HepG2 (cell line): ENCODE results near the gene ESYT1. TPM values are rescaled to one million over a fixed set of nuclear protein-coding genes. Genes with fewer than 3 reads are reported as not detected.
A peak's percentile ranks its signal among the peaks of the same experiment; 100 is the strongest.

Source experiments
- ARID4A ChIP-seq: sonication (generic); formaldehyde crosslinking; IDR thresholded peaks from 2 replicates; pipeline ENCODE4 v1.5.0; 2020; ENCODE audit warnings: mild to moderate bottlenecking, missing genetic modification reagents, borderline replicate concordance
- ARNT ChIP-seq: fragments of 450-650 bp; IDR thresholded peaks from 2 replicates; pipeline ENCODE4 v1.6.1; 2017
- CCDC6 ChIP-seq: sonication (generic); formaldehyde crosslinking; IDR thresholded peaks from 2 replicates; pipeline ENCODE4 v1.8.1; 2022; ENCODE audit warnings: mild to moderate bottlenecking, missing genetic modification reagents, moderate library complexity
- CHD4 ChIP-seq: fragments of 200-600 bp; sonication (generic); IDR thresholded peaks from 2 replicates; pipeline ENCODE4 v1.7.0; 2017; ENCODE audit warnings: mild to moderate bottlenecking, low read length, borderline replicate concordance
- DBP ChIP-seq: sonication (generic); formaldehyde crosslinking; IDR thresholded peaks from 2 replicates; pipeline ENCODE4 v1.4.0; 2020; ENCODE audit warnings: missing genetic modification reagents; ENCODE audit errors: not compliant biosample characterization
- DRAP1 ChIP-seq: IDR thresholded peaks from 2 replicates; pipeline ENCODE4 v1.6.1; 2016; ENCODE audit warnings: missing genetic modification reagents, missing compliant biosample characterization
- E2F5 ChIP-seq: sonication (generic); formaldehyde crosslinking; conservative IDR thresholded peaks from 2 replicates; pipeline ENCODE4 v1.4.0; 2020; ENCODE audit warnings: missing genetic modification reagents
- JARID2 ChIP-seq: sonication (generic); formaldehyde crosslinking; IDR thresholded peaks from 2 replicates; pipeline ENCODE4 v1.8.1; 2023; ENCODE audit warnings: missing genetic modification reagents, inconsistent platforms; ENCODE audit not compliant: insufficient replicate concordance
- MTA1 ChIP-seq: sonication (generic); formaldehyde crosslinking; IDR thresholded peaks from 2 replicates; pipeline ENCODE4 v1.4.0; 2020; ENCODE audit warnings: missing genetic modification reagents, mild to moderate bottlenecking, borderline replicate concordance
- SRSF9 ChIP-seq: fragments of 200-400 bp; formaldehyde crosslinking; IDR thresholded peaks from 2 replicates; pipeline ENCODE4 v1.6.1; 2018; ENCODE audit warnings: borderline replicate concordance, mild to moderate bottlenecking, low read depth, low read length; ENCODE audit not compliant: insufficient read depth, poor library complexity, severe bottlenecking
- SYNCRIP ChIP-seq: fragments of 200-400 bp; formaldehyde crosslinking; IDR thresholded peaks from 2 replicates; pipeline ENCODE4 v1.6.1; 2018; ENCODE audit warnings: mild to moderate bottlenecking, low read depth, low read length; ENCODE audit not compliant: insufficient read depth
- TEAD2 ChIP-seq: sonication (generic); formaldehyde crosslinking; IDR thresholded peaks from 2 replicates; pipeline ENCODE4 v1.9.0; 2021; ENCODE audit warnings: missing genetic modification reagents
- U2AF2 ChIP-seq: fragments of 200-400 bp; formaldehyde crosslinking; IDR thresholded peaks from 2 replicates; pipeline ENCODE4 v1.6.1; 2017; ENCODE audit warnings: low read depth, mild to moderate bottlenecking, low read length
- ZNF44 ChIP-seq: sonication (generic); formaldehyde crosslinking; IDR thresholded peaks from 2 replicates; pipeline ENCODE4 v1.5.1; 2020; ENCODE audit warnings: mild to moderate bottlenecking, missing genetic modification reagents
- ZNF512B ChIP-seq: sonication (generic); formaldehyde crosslinking; IDR thresholded peaks from 2 replicates; pipeline ENCODE4 v1.5.1; 2020; ENCODE audit warnings: missing genetic modification reagents, mild to moderate bottlenecking, borderline replicate concordance
- ZNF563 ChIP-seq: sonication (generic); formaldehyde crosslinking; IDR thresholded peaks from 2 replicates; pipeline ENCODE4 v1.8.0; 2022; ENCODE audit warnings: mild to moderate bottlenecking, moderate library complexity, missing genetic modification reagents
- ZNF784 ChIP-seq: sonication (generic); formaldehyde crosslinking; IDR thresholded peaks from 2 replicates; pipeline ENCODE4 v1.5.1; 2020; ENCODE audit warnings: missing genetic modification reagents, mild to moderate bottlenecking, borderline replicate concordance
- polyA plus RNA-seq, 8 experiments: library from polyadenylated mRNA; depleted of rRNA in 3 of 8; stranded (reverse) in 7 of 8; unstranded in 1 of 8; fragments of >200 nt; fragmentation: Illumina TruSeq in 4 of 8; extraction: Trizol in 4 of 8; gene quantifications; 2 replicates each; pipeline versions ENCODE4 v1.2.1 to v1.2.3, GENCODE V29; 2011 to 2016; ENCODE audit warnings: low read depth in 4 of 8, missing spikeins in 1 of 8, mixed read lengths in 1 of 8; ENCODE audit not compliant: insufficient read depth in 1 of 8
- total RNA-seq, 5 experiments: library from RNA; depleted of rRNA; stranded (reverse); fragments of >200 nt; fragmentation: Illumina TruSeq; extraction: Trizol; gene quantifications; 2 replicates each; pipeline ENCODE4 v1.2.3, GENCODE V29; 2016; ENCODE audit warnings: low read depth in 1 of 5

Gene ESYT1
- total and polyA plus RNA-seq, 2 of the 13 experiments (the other 11 are each of a cell fraction or from before 2014, with no cell fraction given): 66.9 to 71.0 TPM

GRCh38 chr12:56189918-56190694 is 62.0 kb downstream of the ESYT1 start (continued):
- TF ChIP-seq ARID4A (CRISPR knock-in tag) (peak; percentile 75; the same call in 1 of the 2 replicates), E2F5 (CRISPR knock-in tag) (no peak), ZNF512B (CRISPR knock-in tag) (no peak), ZNF563 (CRISPR knock-in tag) (no peak; the same call in 1 of the 2 replicates), DRAP1 (CRISPR knock-in tag) (peak; percentile 55), ZNF44 (CRISPR knock-in tag) (no peak), ARNT (no peak), SYNCRIP (no peak), CCDC6 (CRISPR knock-in tag) (no peak), SRSF9 (no peak), ZNF784 (CRISPR knock-in tag) (no peak), JARID2 (CRISPR knock-in tag) (peak; percentile 18), TEAD2 (no peak), CHD4 (no peak), MTA1 (peak; percentile 74; the same call in 1 of the 2 replicates), U2AF2 (0 out of 2 replicates have a peak, but pooled peaks have one; percentile 65), DBP (CRISPR knock-in tag) (peak; percentile 71)
